ENCODE measurements around the gene MAML3. TPM values are rescaled to one million over a fixed set of nuclear protein-coding genes. Genes with fewer than 3 reads are reported as not detected.

Gene MAML3
- total RNA-seq, 4 donors from 2014 or later = 21.2 to 28.4 (median 22.1) TPM

GRCh38 chr4:139922406-139923024, 231.5 kb downstream of the MAML3 start:
- TF ChIP-seq POLR2A (IDR thresholded peaks at IDR 0.05) (no peak), CTCF (IDR thresholded peaks at IDR 0.05) (no peak)
- DNase-seq (ENCODE audit: low spot score in 2 of 2) = no peak
- 63 to 66% methylated on average over 6 of the region's 6 CpGs for WGBS, 2 donors
- intact Hi-C loops (cut with DNase I; ENCODE audit: low total_unique reads) = no loop called here
- H3K4me3 ChIP-seq (ENCODE audit: low read depth, poor library complexity, severe bottlenecking) = no peak overlapping the region

- no peak for TF ChIP-seq POLR2A (IDR thresholded peaks at IDR 0.05)
- TF ChIP-seq CTCF (IDR thresholded peaks at IDR 0.05) = no peak
- no peak overlapping the region for H3K4me3 ChIP-seq (ENCODE audit: low read depth, poor library complexity, severe bottlenecking)
- no peak for DNase-seq (ENCODE audit: low spot score in 2 of 2)
- intact Hi-C loops (cut with DNase I; ENCODE audit: low total_unique reads) = no loop called here
- 29 to 48% methylated on average over 11 of the region's 11 CpGs for WGBS, 2 donors
Observed at GRCh38 chr4:139921429-139922184, 232.4 kb downstream of the MAML3 start.

GRCh38 chr4:139920486-139921002, 233.4 kb downstream of the MAML3 start:
- no peak overlapping the region for H3K4me3 ChIP-seq (ENCODE audit: low read depth, poor library complexity, severe bottlenecking)
- DNase-seq (ENCODE audit: low spot score in 2 of 2) = no peak
- TF ChIP-seq CTCF (IDR thresholded peaks at IDR 0.05) = no peak
- no peak for TF ChIP-seq POLR2A (IDR thresholded peaks at IDR 0.05)
- intact Hi-C loops (cut with DNase I; ENCODE audit: low total_unique reads) = no loop called here
- 69 to 82% methylated on average over 3 of the region's 3 CpGs for WGBS, 2 donors

GRCh38 chr4:139919521-139919920, 234.5 kb downstream of the MAML3 start:
- H3K4me3 ChIP-seq (ENCODE audit: low read depth, poor library complexity, severe bottlenecking) = no peak overlapping the region
- TF ChIP-seq CTCF (IDR thresholded peaks at IDR 0.05) = no peak
- TF ChIP-seq POLR2A (IDR thresholded peaks at IDR 0.05) = no peak
- intact Hi-C loops (cut with DNase I; ENCODE audit: low total_unique reads) = no loop called here
- 16 to 20% methylated on average over 3 of the region's 3 CpGs for WGBS, 2 donors
- no peak for DNase-seq (ENCODE audit: low spot score in 2 of 2)

GRCh38 chr4:139919004-139919403, 235.0 kb downstream of the MAML3 start:
- DNase-seq (ENCODE audit: low spot score in 2 of 2) = no peak
- intact Hi-C loops (cut with DNase I; ENCODE audit: low total_unique reads) = no loop called here

More at GRCh38 chr4:139919004-139919403, 235.0 kb downstream of the MAML3 start:
- H3K4me3 ChIP-seq (ENCODE audit: low read depth, poor library complexity, severe bottlenecking) = no peak overlapping the region
- no peak for TF ChIP-seq CTCF (IDR thresholded peaks at IDR 0.05)
- TF ChIP-seq POLR2A (IDR thresholded peaks at IDR 0.05) = no peak

Measured in lower leg skin (tissue), 4 donors.